ENCODE measurements around the gene FGD4.

Gene FGD4

GRCh38 chr12:32535288-32535999 is 136.1 kb downstream of the FGD4 start:
- no peak for DNase-seq (ENCODE audit: low read depth)
- TF ChIP-seq CTCF (IDR thresholded peaks at IDR 0.05; ENCODE audit: low read depth, low read length, missing control alignments) = no peak
- no peak overlapping the region for H3K4me3 ChIP-seq (ENCODE audit: low read depth, low read length)

- no peak overlapping the region for H3K4me3 ChIP-seq (ENCODE audit: low read depth, low read length)
- no peak for TF ChIP-seq CTCF (IDR thresholded peaks at IDR 0.05; ENCODE audit: low read depth, low read length, missing control alignments)
- no peak for DNase-seq (ENCODE audit: low read depth)
Measured at GRCh38 chr12:32536000-32536345, 136.6 kb downstream of the FGD4 start.

GRCh38 chr12:32541754-32542374 is 142.5 kb downstream of the FGD4 start:
- no peak for TF ChIP-seq CTCF (IDR thresholded peaks at IDR 0.05; ENCODE audit: low read depth, low read length, missing control alignments)
- DNase-seq (ENCODE audit: low read depth) = no peak
- no peak overlapping the region for H3K4me3 ChIP-seq (ENCODE audit: low read depth, low read length)

- no peak for TF ChIP-seq CTCF (IDR thresholded peaks at IDR 0.05; ENCODE audit: low read depth, low read length, missing control alignments)
- DNase-seq (ENCODE audit: low read depth) = no peak
- no peak overlapping the region for H3K4me3 ChIP-seq (ENCODE audit: low read depth, low read length)
Measured at GRCh38 chr12:32542428-32543229, 143.3 kb downstream of the FGD4 start.

GRCh38 chr12:32544893-32545292 is 145.5 kb downstream of the FGD4 start:
- H3K4me3 ChIP-seq (ENCODE audit: low read depth, low read length) = no peak overlapping the region
- no peak for TF ChIP-seq CTCF (IDR thresholded peaks at IDR 0.05; ENCODE audit: low read depth, low read length, missing control alignments)
- DNase-seq (ENCODE audit: low read depth) = no peak

GRCh38 chr12:32545413-32545980 is 146.1 kb downstream of the FGD4 start:
- no peak overlapping the region for H3K4me3 ChIP-seq (ENCODE audit: low read depth, low read length)
- no peak for DNase-seq (ENCODE audit: low read depth)
- TF ChIP-seq CTCF (IDR thresholded peaks at IDR 0.05; ENCODE audit: low read depth, low read length, missing control alignments) = no peak

All from GM12864 (cell line).